Caco-2 (cell line): ENCODE data around the gene SAMD4A. TPM values are rescaled to one million over a fixed set of nuclear protein-coding genes. Genes with fewer than 3 reads are reported as not detected.
A peak's percentile ranks its signal among the peaks of the same experiment; 100 is the strongest.

Experiments used
- BruUV-seq: library from RNA; stranded (reverse); fragments of 400-500 nt; replicated peaks from 2 replicates; lab custom pipeline; 2021; lab: Mats Ljungman, UMichigan
- CTCF ChIA-PET: fragments of 300-600 bp; sonication (Branson Sonifier 250); formaldehyde crosslinking; loops from one replicate; lab custom pipeline; 2022; ENCODE audit warnings: antibody characterized with exemption; lab: Charles Lee
- POLR2A ChIA-PET: fragments of 300-600 bp; sonication (Branson Sonifier 250); formaldehyde crosslinking; loops from one replicate; lab custom pipeline; 2022; ENCODE audit warnings: antibody characterized with exemption; lab: Charles Lee
- DNase-seq, 2 experiments: peaks; one replicate each; pipeline versions ENCODE4 v3.0.0 to v3.0.0-alpha.2; 2020 to 2022
- H3K27me3 ChIP-seq: replicated peaks from 2 replicates; pipeline ENCODE4 v1.6.0; 2011; ENCODE audit warnings: low read length; ENCODE audit not compliant: control insufficient read depth, insufficient read depth
- H3K36me3 ChIP-seq: 2 replicates; pipeline ENCODE4 v1.5.1; 2011; ENCODE audit warnings: low read length; ENCODE audit not compliant: control insufficient read depth, insufficient read depth
- H3K4me1 ChIP-seq: fragments of 250-450 bp; sonication (Bioruptor Pico); 2 replicates; pipeline ENCODE4 v1.5.1; 2020; ENCODE audit warnings: mild to moderate bottlenecking
- H3K4me3 ChIP-seq: 2 replicates; pipeline ENCODE4 v1.5.1; 2011; ENCODE audit warnings: low read depth, mild to moderate bottlenecking, control low read depth, low read length
- H3K9me3 ChIP-seq: fragments of 250-450 bp; sonication (Bioruptor Pico); 2 replicates; pipeline ENCODE4 v1.5.1; 2020; ENCODE audit warnings: mild to moderate bottlenecking, moderate library complexity
- H3K27ac Mint-ChIP-seq: one replicate; pipeline ENCODE4 v1.8.0; 2022; ENCODE audit warnings: mixed read lengths; ENCODE audit not compliant: unreplicated experiment
- H3K27me3 Mint-ChIP-seq: one replicate; pipeline ENCODE4 v1.8.0; 2022; ENCODE audit warnings: mixed read lengths; ENCODE audit not compliant: insufficient read depth, unreplicated experiment
- H3K36me3 Mint-ChIP-seq: one replicate; pipeline ENCODE4 v1.8.0; 2022; ENCODE audit warnings: mild to moderate bottlenecking, mixed read lengths; ENCODE audit not compliant: insufficient read depth, unreplicated experiment
- H3K4me1 Mint-ChIP-seq: one replicate; pipeline ENCODE4 v1.8.0; 2022; ENCODE audit warnings: low read depth, mixed read lengths; ENCODE audit not compliant: unreplicated experiment
- H3K4me3 Mint-ChIP-seq: one replicate; pipeline ENCODE4 v1.8.0; 2022; ENCODE audit warnings: mild to moderate bottlenecking, moderate library complexity, mixed read lengths; ENCODE audit not compliant: unreplicated experiment
- H3K9me3 Mint-ChIP-seq: one replicate; pipeline ENCODE4 v1.8.0; 2022; ENCODE audit warnings: mixed read lengths; ENCODE audit not compliant: unreplicated experiment
- intact Hi-C: fragments of 100-400 bp; cut with micrococcal nuclease; formaldehyde crosslinking; loops from one replicate; pipeline ENCODE4 v1.10.0; 2022; ENCODE audit not compliant: unreplicated experiment
- total RNA-seq: library from RNA; stranded (reverse); gene quantifications from 2 replicates; pipeline ENCODE4 v1.2.3, GENCODE V29; 2022
- TF ChIP-seq, protein P1 (sequence below), 2 experiments: fragments of 200-600 bp in 1 of 2; IDR thresholded peaks; 1 replicate in 1 of 2; 2 replicates in 1 of 2; pipeline versions ENCODE4 v1.5.1 to v1.8.0; 2011 to 2022; ENCODE audit warnings: antibody characterized with exemption in 1 of 2, control low read depth in 1 of 2, inconsistent platforms in 1 of 2, low read depth in 1 of 2, low read length in 1 of 2, mild to moderate bottlenecking in 1 of 2, moderate library complexity in 1 of 2; ENCODE audit not compliant: insufficient read depth in 1 of 2, severe bottlenecking in 1 of 2, unreplicated experiment in 1 of 2

Gene SAMD4A
- total RNA-seq, 1 experiment from 2014 or later, result 60.8 TPM

GRCh38 chr14:54653712-54654469 lies 87.0 kb downstream of the SAMD4A start:
- peak in 1 of 2 experiments; percentile 44 for DNase-seq
- BruUV-seq, result no TSS peak
- no peaks in the 10 kb centered on the region for H3K36me3 ChIP-seq
- no peak overlapping the region for H3K4me3 ChIP-seq
- H3K9me3 ChIP-seq, result no peaks in the 10 kb centered on the region
- H3K4me1 ChIP-seq, result peaks cover 96% of the 10 kb centered on the region
- Mint-ChIP-seq H3K27me3 (no peaks in the 10 kb centered on the region), H3K9me3 (no peaks in the 10 kb centered on the region), H3K4me3 (peak overlapping the region; percentile 10), H3K4me1 (peaks cover 56% of the 10 kb centered on the region), H3K36me3 (peaks cover 71% of the 10 kb centered on the region), H3K27ac (peak overlapping the region; percentile 70)
- TF ChIP-seq, protein P1, sequence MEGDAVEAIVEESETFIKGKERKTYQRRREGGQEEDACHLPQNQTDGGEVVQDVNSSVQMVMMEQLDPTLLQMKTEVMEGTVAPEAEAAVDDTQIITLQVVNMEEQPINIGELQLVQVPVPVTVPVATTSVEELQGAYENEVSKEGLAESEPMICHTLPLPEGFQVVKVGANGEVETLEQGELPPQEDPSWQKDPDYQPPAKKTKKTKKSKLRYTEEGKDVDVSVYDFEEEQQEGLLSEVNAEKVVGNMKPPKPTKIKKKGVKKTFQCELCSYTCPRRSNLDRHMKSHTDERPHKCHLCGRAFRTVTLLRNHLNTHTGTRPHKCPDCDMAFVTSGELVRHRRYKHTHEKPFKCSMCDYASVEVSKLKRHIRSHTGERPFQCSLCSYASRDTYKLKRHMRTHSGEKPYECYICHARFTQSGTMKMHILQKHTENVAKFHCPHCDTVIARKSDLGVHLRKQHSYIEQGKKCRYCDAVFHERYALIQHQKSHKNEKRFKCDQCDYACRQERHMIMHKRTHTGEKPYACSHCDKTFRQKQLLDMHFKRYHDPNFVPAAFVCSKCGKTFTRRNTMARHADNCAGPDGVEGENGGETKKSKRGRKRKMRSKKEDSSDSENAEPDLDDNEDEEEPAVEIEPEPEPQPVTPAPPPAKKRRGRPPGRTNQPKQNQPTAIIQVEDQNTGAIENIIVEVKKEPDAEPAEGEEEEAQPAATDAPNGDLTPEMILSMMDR (IDR thresholded peaks at IDR 0.05; ENCODE audit: insufficient read depth in 1 of 2, low read depth in 1 of 2, low read length in 1 of 2, severe bottlenecking in 1 of 2, unreplicated experiment in 1 of 2), result no peak
- ChIA-PET POLR2A (interaction anchor here (1.3 kb wide), 1 partner anchor 11 kb away, joined by 3 read pairs; no protein-coding TSS in a partner anchor), CTCF (interaction anchor here (0.7 kb wide), 1 partner anchor 11 kb away, joined by 3 read pairs; no protein-coding TSS in a partner anchor)
- intact Hi-C loops, result loop anchor here (2.0 kb wide), 1 partner anchor 37 kb away; no protein-coding TSS in a partner anchor
- no peaks in the 10 kb centered on the region for H3K27me3 ChIP-seq

- H3K27ac Mint-ChIP-seq, result peak overlapping the region; percentile 70
- H3K9me3 Mint-ChIP-seq, result no peaks in the 10 kb centered on the region
- peaks cover 77% of the 10 kb centered on the region for H3K36me3 Mint-ChIP-seq
- ChIA-PET POLR2A (no interaction called here), CTCF (interaction anchor here (0.7 kb wide), 1 partner anchor 11 kb away, joined by 3 read pairs; no protein-coding TSS in a partner anchor)
- Histone ChIP-seq H3K9me3 (no peaks in the 10 kb centered on the region), H3K36me3 (no peaks in the 10 kb centered on the region), H3K4me1 (peaks cover 96% of the 10 kb centered on the region), H3K27me3 (no peaks in the 10 kb centered on the region), H3K4me3 (no peak overlapping the region)
- peaks cover 63% of the 10 kb centered on the region for H3K4me1 Mint-ChIP-seq
- H3K4me3 Mint-ChIP-seq, result no peak overlapping the region
- TF ChIP-seq, protein P1 (IDR thresholded peaks at IDR 0.05; ENCODE audit: insufficient read depth in 1 of 2, low read depth in 1 of 2, low read length in 1 of 2, severe bottlenecking in 1 of 2, unreplicated experiment in 1 of 2), result no peak
- no peaks in the 10 kb centered on the region for H3K27me3 Mint-ChIP-seq
- BruUV-seq, result no TSS peak
- no peak for DNase-seq
- intact Hi-C loops, result no loop called here
These were observed 87.7 kb downstream of the SAMD4A start for GRCh38 chr14:54654605-54655004.

DNA sequence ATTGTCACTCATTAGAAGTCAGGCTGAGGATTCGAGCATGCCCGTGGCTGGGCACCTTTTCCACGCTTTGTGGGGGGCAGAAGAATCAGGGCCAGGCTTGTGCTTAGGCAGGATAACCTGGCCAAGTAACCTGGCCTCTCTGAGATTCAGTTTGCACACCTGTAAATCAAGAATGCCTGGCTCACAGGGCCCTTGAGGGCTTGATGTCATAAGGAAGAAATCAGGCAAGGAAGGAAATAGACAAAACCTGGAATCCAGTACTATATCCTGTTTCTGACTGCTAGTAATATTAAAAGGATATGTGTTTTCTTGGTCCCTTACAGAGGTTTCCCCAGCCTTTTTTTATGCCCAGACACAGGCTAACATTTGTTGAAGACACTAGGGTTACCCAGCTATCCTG lies 91.9 kb downstream of the SAMD4A start:
- Histone ChIP-seq H3K9me3 (no peaks in the 10 kb centered on the region), H3K27me3 (no peaks in the 10 kb centered on the region), H3K4me3 (no peak overlapping the region), H3K4me1 (peaks cover 72% of the 10 kb centered on the region), H3K36me3 (no peaks in the 10 kb centered on the region)
- H3K9me3 Mint-ChIP-seq, result no peaks in the 10 kb centered on the region
- peaks cover 49% of the 10 kb centered on the region for H3K4me1 Mint-ChIP-seq
- intact Hi-C loops, result no loop called here
- POLR2A ChIA-PET, result no interaction called here
- peak overlapping the region; percentile 76 for H3K27ac Mint-ChIP-seq
- CTCF ChIA-PET, result interaction anchor here (1.4 kb wide), 1 partner anchor 15 kb away, joined by 4 read pairs; no protein-coding TSS in a partner anchor
- no TSS peak for BruUV-seq
- H3K27me3 Mint-ChIP-seq, result no peaks in the 10 kb centered on the region
- H3K36me3 Mint-ChIP-seq, result peaks cover 95% of the 10 kb centered on the region
- TF ChIP-seq, protein P1 (IDR thresholded peaks at IDR 0.05; ENCODE audit: insufficient read depth in 1 of 2, low read depth in 1 of 2, low read length in 1 of 2, severe bottlenecking in 1 of 2, unreplicated experiment in 1 of 2), result no peak
- DNase-seq, result no peak
- H3K4me3 Mint-ChIP-seq, result peak overlapping the region; percentile 5
